Activated naive CD4-positive, alpha-beta T cell treated with anti-CD3 and anti-CD28 coated beads, Interleukin-2, amount 10 ng/mL, durations not matched to agents 7 days and 5 days (primary cell): ENCODE measurements around the gene ITK.
A peak's percentile ranks its signal among the peaks of the same experiment; 100 is the strongest.
"Not testable (repeated sequence)": the region's sequence is repeated elsewhere in the genome, so short reads cannot be mapped to it uniquely, and the experiment has no call there.

Experiments used
- CTCF ChIA-PET: fragments of 350-600 bp; sonication (Branson Sonifier 250); formaldehyde crosslinking; loops from one replicate; lab custom pipeline; 2021; ENCODE audit warnings: antibody characterized with exemption; lab: Charles Lee
- DNase-seq: peaks from one replicate; pipeline ENCODE4 v3.0.0-alpha.2; 2020
- H3K27ac Mint-ChIP-seq: one replicate; pipeline ENCODE4 v1.8.0; 2021; ENCODE audit warnings: mild to moderate bottlenecking, moderate library complexity, mixed read lengths
- H3K27me3 Mint-ChIP-seq: one replicate; pipeline ENCODE4 v1.8.0; 2021; ENCODE audit warnings: mild to moderate bottlenecking, mixed read lengths
- H3K36me3 Mint-ChIP-seq: one replicate; pipeline ENCODE4 v1.8.0; 2021; ENCODE audit warnings: mixed read lengths
- H3K4me1 Mint-ChIP-seq: one replicate; pipeline ENCODE4 v1.8.0; 2021; ENCODE audit warnings: mixed read lengths
- H3K4me3 Mint-ChIP-seq: one replicate; pipeline ENCODE4 v1.8.0; 2021; ENCODE audit warnings: mild to moderate bottlenecking, moderate library complexity, mixed read lengths
- H3K9me3 Mint-ChIP-seq: one replicate; pipeline ENCODE4 v1.8.0; 2021; ENCODE audit warnings: mixed read lengths

The ITK gene

GRCh38 chr5:157222506-157223230, 42.0 kb downstream of the ITK start:
- H3K27me3 Mint-ChIP-seq: no peaks in the 10 kb centered on the region
- peaks cover 94% of the 10 kb centered on the region for H3K4me1 Mint-ChIP-seq
- no peaks in the 10 kb centered on the region for H3K9me3 Mint-ChIP-seq
- CTCF ChIA-PET: no interaction called here
- H3K27ac Mint-ChIP-seq: peak overlapping the region; percentile 98
- peaks cover 89% of the 10 kb centered on the region for H3K36me3 Mint-ChIP-seq
- H3K4me3 Mint-ChIP-seq: peak overlapping the region; percentile 78
- DNase-seq: peak; percentile 76

DNA sequence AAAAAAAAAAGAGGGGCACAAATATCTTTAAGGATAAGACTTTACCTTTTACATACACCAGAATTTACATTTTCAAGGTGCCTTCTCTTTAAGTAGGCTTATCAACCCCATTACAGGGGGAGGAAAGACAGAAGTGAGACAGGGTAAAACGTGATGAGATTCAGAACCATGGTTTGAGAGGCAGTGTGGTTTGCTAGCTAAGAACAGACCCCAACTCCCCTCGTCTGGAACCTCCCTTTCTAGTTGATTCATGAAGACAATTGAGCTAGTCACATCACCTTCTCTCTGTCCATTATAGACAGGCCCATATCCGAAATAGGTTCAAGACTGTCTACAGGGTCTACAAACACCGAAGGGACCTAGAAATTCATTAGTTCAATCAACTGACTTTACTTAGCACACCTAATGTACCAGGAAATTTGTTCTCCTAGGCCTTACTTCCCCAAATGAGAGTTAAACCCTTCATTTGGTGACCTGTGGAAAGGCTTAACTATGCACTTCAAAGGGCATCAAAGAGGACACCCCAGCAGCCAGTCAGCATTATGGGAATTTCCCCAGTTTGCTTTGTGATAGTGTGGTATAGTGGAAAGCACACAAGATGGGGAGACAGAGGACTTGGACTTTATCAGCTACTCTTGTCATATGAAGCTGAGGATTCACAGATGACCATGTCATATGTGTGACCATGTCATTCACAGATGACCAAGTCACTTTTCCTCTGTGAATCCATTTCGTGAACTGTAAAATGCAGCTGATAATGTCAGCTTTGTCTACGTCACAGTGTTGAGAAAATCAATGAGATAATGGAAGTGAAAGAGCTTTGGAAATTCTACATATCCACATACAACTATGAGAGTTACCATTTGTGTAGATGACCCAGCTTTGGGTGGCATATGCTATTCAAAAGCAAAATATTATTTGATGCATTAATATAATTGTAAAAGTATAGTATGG, 45.1 kb downstream of the ITK start:
- peaks cover 79% of the 10 kb centered on the region for H3K36me3 Mint-ChIP-seq
- DNase-seq: no peak
- no peaks in the 10 kb centered on the region for H3K9me3 Mint-ChIP-seq
- peak overlapping the region; percentile 83 for H3K27ac Mint-ChIP-seq
- H3K4me1 Mint-ChIP-seq: peaks cover 83% of the 10 kb centered on the region
- CTCF ChIA-PET: interaction anchor here (0.6 to 2.7 kb wide), 3 partner anchors 22 to 76 kb away, joined by 3 to 8 read pairs (median 3); no protein-coding TSS in a partner anchor
- H3K27me3 Mint-ChIP-seq: no peaks in the 10 kb centered on the region
- H3K4me3 Mint-ChIP-seq: peak overlapping the region; percentile 38

GRCh38 chr5:157230610-157231009, 50.0 kb downstream of the ITK start:
- Mint-ChIP-seq H3K9me3 (no peaks in the 10 kb centered on the region), H3K27ac (no peak overlapping the region), H3K27me3 (no peaks in the 10 kb centered on the region), H3K4me3 (no peak overlapping the region), H3K4me1 (peaks cover 77% of the 10 kb centered on the region), H3K36me3 (peaks cover 78% of the 10 kb centered on the region)
- CTCF ChIA-PET: interaction anchor here (1.4 kb wide), 1 partner anchor 81 kb away, joined by 3 read pairs; no protein-coding TSS in a partner anchor
- no peak for DNase-seq

DNA sequence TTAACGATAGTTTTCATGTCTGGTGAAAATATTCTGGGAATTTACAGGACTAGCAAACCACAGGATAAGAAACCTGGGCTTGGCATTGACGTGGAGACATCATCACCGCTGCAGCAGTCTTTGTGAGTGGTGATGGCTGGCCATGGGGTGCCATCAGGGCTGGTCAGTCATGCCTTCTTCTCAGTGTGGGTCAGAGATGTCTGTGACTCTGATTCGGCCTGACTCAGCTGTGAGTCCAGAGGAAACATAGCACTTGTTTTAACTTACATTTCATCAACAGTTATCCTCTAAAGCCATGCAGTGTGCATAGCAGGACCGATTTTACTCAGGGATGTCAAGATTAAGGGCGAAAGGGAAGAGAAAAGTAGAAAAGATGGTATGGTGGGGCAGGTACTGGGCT, 52.1 kb downstream of the ITK start:
- H3K27ac Mint-ChIP-seq: peak overlapping the region; percentile 35
- CTCF ChIA-PET: interaction anchor here (1.3 to 1.5 kb wide), 2 partner anchors 11 to 84 kb away, joined by 3 to 5 read pairs; no protein-coding TSS in a partner anchor
- no peaks in the 10 kb centered on the region for H3K27me3 Mint-ChIP-seq
- H3K4me1 Mint-ChIP-seq: peaks cover 67% of the 10 kb centered on the region
- H3K4me3 Mint-ChIP-seq: no peak overlapping the region
- DNase-seq: no peak
- no peaks in the 10 kb centered on the region for H3K9me3 Mint-ChIP-seq
- peaks cover 74% of the 10 kb centered on the region for H3K36me3 Mint-ChIP-seq

DNA sequence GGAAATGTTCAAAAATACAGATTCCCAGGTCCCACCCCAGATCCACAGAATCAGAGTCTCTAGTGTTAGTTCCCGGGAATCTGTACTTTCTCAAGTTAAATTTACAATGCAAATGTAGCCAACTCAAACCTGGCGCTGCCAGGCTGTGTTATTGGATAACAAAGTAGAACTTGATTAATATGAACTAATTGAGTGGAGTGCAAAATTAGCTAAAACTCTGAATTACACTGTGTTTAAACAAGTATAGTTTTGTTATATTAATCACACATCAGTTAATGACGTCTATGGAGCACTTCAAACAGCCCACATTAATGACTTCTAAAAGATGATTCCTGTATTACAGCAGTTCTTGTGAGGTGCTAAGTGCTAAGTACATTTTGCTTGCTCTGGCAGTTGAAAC, 52.9 kb downstream of the ITK start:
- Mint-ChIP-seq H3K27ac (peak overlapping the region; percentile 35), H3K27me3 (no peaks in the 10 kb centered on the region), H3K9me3 (no peaks in the 10 kb centered on the region), H3K4me3 (no peak overlapping the region), H3K4me1 (peaks cover 65% of the 10 kb centered on the region), H3K36me3 (peaks cover 77% of the 10 kb centered on the region)
- DNase-seq: no peak
- CTCF ChIA-PET: no interaction called here

- Mint-ChIP-seq H3K36me3 (peaks cover 84% of the 10 kb centered on the region), H3K27ac (peak overlapping the region; percentile 78), H3K9me3 (no peaks in the 10 kb centered on the region), H3K4me1 (peaks cover 65% of the 10 kb centered on the region), H3K4me3 (no peak overlapping the region), H3K27me3 (no peaks in the 10 kb centered on the region)
- CTCF ChIA-PET: no interaction called here
- DNase-seq: no peak
Observed at GRCh38 chr5:157236423-157236822, 55.8 kb downstream of the ITK start.

DNA sequence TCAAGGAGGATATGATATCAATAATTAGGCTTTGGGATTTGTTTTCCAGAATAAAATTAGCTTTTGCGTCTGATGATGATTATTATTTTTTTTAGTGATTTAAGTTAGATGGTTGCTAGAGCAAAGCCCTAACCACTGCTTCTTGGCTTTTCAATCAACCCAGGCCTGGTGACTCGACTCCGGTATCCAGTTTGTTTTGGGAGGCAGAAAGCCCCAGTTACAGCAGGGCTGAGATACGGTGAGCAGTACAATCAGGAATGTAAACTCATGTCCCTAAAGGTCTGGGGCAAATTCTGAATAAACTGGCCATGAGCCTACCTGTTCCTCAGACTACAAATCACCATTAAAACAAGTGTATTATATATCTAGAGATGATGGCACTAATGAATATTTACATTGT, 60.8 kb downstream of the ITK start:
- DNase-seq: no peak
- CTCF ChIA-PET: interaction anchor here (0.9 kb wide), 1 partner anchor 11 kb away, joined by 3 read pairs; no protein-coding TSS in a partner anchor
- H3K36me3 Mint-ChIP-seq: peaks cover 94% of the 10 kb centered on the region
- H3K4me1 Mint-ChIP-seq: peaks cover 71% of the 10 kb centered on the region
- H3K4me3 Mint-ChIP-seq: no peak overlapping the region
- H3K27ac Mint-ChIP-seq: peak overlapping the region; percentile 37
- no peaks in the 10 kb centered on the region for H3K27me3 Mint-ChIP-seq
- no peaks in the 10 kb centered on the region for H3K9me3 Mint-ChIP-seq

DNA sequence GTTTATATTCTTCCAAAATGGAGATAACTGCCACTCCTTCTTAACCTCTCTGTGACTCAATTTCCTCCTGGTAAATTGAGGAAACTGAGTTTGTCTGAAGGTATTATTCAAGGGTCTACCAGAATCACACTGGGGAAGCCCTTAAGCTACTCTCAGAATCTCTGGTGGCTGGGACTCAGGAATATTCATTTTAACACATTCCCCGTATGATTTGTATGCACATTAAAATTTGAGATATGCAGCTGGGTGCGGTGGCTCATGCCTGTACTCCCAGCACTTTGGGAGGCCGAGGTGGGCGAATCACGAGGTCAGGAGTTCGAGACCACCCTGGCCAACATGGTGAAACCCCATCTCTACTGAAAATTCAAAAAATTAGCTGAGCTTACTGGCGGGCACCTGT, 64.1 kb downstream of the ITK start:
- peaks cover 96% of the 10 kb centered on the region for H3K36me3 Mint-ChIP-seq

DNA sequence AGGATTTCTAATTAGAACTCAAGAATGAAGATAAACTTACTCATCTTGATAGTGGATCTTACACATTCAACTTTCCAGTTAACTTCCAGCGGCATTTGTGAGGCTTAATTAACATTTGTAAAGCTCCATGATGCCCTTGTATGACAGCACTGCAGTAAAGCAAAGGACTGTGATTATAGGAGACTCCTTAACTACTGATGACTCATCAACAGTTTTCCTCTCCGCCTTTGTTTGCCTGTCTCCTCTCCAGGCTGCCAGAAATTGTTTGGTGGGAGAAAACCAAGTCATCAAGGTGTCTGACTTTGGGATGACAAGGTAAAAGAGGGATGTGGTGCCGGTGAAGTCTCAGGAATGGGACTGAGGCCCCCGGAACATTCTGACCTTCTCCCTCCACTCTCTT, 64.8 kb downstream of the ITK start:
- Mint-ChIP-seq H3K36me3 (peaks cover 95% of the 10 kb centered on the region), H3K9me3 (no peaks in the 10 kb centered on the region), H3K4me3 (no peak overlapping the region), H3K27me3 (no peaks in the 10 kb centered on the region), H3K4me1 (peaks cover 84% of the 10 kb centered on the region), H3K27ac (peak overlapping the region; percentile 94)
- DNase-seq: no peak
- CTCF ChIA-PET: no interaction called here

More for the DNA sequence above, 64.1 kb downstream of the ITK start:
- H3K27ac Mint-ChIP-seq: peak overlapping the region; percentile 79
- peaks cover 82% of the 10 kb centered on the region for H3K4me1 Mint-ChIP-seq
- CTCF ChIA-PET, H3K9me3 Mint-ChIP-seq, DNase-seq, H3K4me3 Mint-ChIP-seq, H3K27me3 Mint-ChIP-seq: not testable (repeated sequence)

DNA sequence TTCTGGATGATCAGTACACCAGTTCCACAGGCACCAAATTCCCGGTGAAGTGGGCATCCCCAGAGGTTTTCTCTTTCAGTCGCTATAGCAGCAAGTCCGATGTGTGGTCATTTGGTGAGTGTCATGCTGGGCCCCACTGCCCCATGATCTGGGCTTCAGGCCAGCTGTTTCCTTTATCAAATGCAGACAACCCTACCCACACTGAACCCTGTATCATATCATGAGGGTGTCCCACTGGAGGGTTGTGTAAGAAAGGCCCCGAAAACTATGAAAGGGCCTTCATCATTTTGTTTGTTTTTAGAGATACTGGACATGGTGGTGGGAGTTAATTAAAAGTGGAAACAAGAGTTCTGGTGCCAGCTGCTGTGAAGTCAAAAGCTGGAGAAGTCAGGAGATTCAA, 65.2 kb downstream of the ITK start:
- Mint-ChIP-seq H3K27me3 (no peaks in the 10 kb centered on the region), H3K4me1 (peaks cover 86% of the 10 kb centered on the region), H3K36me3 (peaks cover 95% of the 10 kb centered on the region), H3K9me3 (no peaks in the 10 kb centered on the region), H3K27ac (peak overlapping the region; percentile 94), H3K4me3 (no peak overlapping the region)
- no peak for DNase-seq
- CTCF ChIA-PET: interaction anchor here (1.6 kb wide), 1 partner anchor 15 kb away, joined by 3 read pairs; no protein-coding TSS in a partner anchor

- CTCF ChIA-PET: interaction anchor here (0.6 to 1.6 kb wide), 2 partner anchors 13 to 14 kb away, joined by 3 read pairs; no protein-coding TSS in a partner anchor
- peak overlapping the region; percentile 94 for H3K27ac Mint-ChIP-seq
- H3K9me3 Mint-ChIP-seq: no peaks in the 10 kb centered on the region
- H3K4me3 Mint-ChIP-seq: no peak overlapping the region
- peaks cover 93% of the 10 kb centered on the region for H3K4me1 Mint-ChIP-seq
- DNase-seq: no peak
- no peaks in the 10 kb centered on the region for H3K27me3 Mint-ChIP-seq
- peaks cover 93% of the 10 kb centered on the region for H3K36me3 Mint-ChIP-seq
Observed at GRCh38 chr5:157247267-157247666, 66.6 kb downstream of the ITK start.

DNA sequence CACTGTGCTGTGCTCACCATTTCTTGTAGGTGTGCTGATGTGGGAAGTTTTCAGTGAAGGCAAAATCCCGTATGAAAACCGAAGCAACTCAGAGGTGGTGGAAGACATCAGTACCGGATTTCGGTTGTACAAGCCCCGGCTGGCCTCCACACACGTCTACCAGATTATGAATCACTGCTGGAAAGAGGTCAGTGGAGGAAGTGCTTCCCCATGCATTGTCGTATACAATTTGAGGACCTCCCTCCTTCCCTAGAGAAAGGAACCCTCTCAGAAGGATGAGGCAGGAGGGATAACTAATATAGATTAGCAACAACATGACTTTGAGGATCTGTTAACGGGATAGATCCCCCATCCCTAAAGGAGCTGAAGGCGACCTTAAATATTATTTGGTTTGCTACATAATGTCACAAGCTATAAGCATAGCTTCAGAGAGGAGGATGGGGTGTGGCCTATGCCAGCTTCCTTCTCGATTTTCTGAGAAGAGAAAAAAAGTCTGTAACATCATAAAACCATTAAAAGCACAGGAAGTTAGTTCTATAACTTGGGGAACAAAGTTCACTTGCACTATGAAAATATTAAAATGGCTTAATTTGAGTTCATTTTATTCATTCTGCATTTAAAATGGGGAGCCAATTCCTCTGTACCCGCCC, 68.3 kb downstream of the ITK start:
- DNase-seq: peak; percentile 73
- Mint-ChIP-seq H3K36me3 (peaks cover 91% of the 10 kb centered on the region), H3K27ac (peak overlapping the region; percentile 94), H3K4me3 (peak overlapping the region; percentile 32), H3K27me3 (no peaks in the 10 kb centered on the region), H3K9me3 (no peaks in the 10 kb centered on the region), H3K4me1 (peaks cover 94% of the 10 kb centered on the region)
- CTCF ChIA-PET: interaction anchor here (1.2 to 2.8 kb wide), 2 partner anchors 19 to 32 kb away, joined by 3 to 10 read pairs; no protein-coding TSS in a partner anchor

DNA sequence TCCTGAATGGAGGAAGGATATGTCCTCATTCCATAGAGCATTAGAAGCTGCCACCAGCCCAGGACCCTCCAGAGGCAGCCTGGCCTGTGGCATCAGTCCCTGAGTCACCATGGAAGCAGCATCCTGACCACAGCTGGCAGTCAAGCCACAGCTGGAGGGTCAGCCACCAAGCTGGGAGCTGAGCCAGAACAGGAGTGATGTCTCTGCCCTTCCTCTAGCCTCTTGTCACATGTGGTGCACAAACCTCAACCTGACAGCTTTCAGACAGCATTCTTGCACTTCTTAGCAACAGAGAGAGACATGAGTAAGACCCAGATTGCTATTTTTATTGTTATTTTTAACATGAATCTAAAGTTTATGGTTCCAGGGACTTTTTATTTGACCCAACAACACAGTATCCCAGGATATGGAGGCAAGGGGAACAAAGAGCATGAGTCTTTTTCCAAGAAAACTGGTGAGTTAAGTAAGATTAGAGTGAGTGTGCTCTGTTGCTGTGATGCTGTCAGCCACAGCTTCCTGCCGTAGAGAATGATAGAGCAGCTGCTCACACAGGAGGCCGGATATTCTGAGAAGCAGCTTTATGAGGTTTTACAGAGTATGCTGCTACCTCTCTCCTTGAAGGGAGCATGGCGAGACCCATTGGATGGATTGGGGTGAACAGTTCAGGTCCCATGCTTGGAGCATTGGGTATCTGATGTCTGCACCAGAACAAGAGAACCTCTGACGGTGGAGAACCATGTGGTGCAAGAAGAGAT, 72.2 kb downstream of the ITK start:
- Mint-ChIP-seq H3K9me3 (no peaks in the 10 kb centered on the region), H3K27me3 (no peaks in the 10 kb centered on the region), H3K27ac (peak overlapping the region; percentile 95), H3K4me1 (peaks cover 99% of the 10 kb centered on the region), H3K4me3 (peak overlapping the region; percentile 22), H3K36me3 (peaks cover 93% of the 10 kb centered on the region)
- peak; percentile 88 for DNase-seq
- CTCF ChIA-PET: interaction anchor here (0.6 to 3.8 kb wide), 21 partner anchors 9 to 104 kb away, joined by 3 to 27 read pairs (median 5); no protein-coding TSS in a partner anchor
